ENCODE results near the gene ABCA13.
A peak's percentile ranks its signal among the peaks of the same experiment; 100 is the strongest.

ABCA13 gene

DNA sequence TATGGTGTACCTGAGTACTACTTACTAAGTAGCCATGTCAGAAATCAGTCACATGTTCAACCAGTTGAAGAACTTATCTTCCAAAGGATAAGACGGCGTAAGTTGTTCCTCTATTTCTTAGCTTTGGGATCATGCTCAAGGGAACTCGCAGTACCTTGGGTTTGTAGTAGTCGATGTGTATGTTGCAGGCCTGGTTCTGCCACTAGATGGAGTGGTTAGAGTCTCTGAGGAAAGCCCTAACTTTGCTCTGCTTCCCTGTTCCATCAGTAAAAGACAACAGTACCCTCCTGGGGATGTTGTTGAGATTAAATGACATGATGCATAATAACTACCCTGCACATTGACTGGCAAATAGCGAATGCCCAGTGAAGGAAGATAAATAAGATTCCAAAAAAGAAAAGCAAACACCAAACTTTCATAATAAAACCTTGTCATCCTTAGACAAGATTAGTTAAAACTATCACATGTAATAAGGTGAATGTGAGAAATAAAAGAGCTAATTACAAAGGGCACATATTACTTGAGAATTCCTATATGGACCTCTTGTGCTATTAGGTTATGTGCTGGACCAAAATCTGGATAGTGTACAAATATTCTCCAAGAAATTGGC, 165.9 kb downstream of the ABCA13 start:
- H3K9me3 Mint-ChIP-seq: no peaks in the 10 kb centered on the region
- H3K4me3 Mint-ChIP-seq: no peak overlapping the region
- no peak for DNase-seq
- no peaks in the 10 kb centered on the region for H3K27me3 Mint-ChIP-seq
- no peaks in the 10 kb centered on the region for H3K4me1 Mint-ChIP-seq
- ATAC-seq: no peak
- H3K27ac Mint-ChIP-seq: no peak overlapping the region

DNA sequence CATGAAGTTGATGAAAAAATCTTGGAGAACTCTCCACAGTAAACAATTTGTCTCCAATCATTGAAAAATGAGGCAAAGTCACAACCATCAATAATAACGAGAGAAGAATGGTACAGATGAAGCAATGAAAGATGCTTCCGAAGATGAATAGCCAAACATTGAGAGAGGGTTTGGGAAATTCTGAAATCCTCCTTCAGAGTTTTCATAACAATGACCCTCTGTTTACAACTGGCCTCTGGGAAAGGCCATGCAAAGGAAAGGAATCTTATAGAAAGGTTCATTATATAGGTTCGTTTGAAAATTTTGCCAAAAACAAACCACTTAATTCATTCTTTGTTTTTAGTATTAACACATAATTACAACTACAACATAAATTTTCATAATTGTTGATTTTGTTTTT, 166.5 kb downstream of the ABCA13 start:
- Mint-ChIP-seq H3K9me3 (no peaks in the 10 kb centered on the region), H3K4me1 (no peaks in the 10 kb centered on the region), H3K27me3 (peaks cover 6% of the 10 kb centered on the region), H3K27ac (no peak overlapping the region), H3K4me3 (no peak overlapping the region)
- no peak for DNase-seq
- ATAC-seq: no peak

DNA sequence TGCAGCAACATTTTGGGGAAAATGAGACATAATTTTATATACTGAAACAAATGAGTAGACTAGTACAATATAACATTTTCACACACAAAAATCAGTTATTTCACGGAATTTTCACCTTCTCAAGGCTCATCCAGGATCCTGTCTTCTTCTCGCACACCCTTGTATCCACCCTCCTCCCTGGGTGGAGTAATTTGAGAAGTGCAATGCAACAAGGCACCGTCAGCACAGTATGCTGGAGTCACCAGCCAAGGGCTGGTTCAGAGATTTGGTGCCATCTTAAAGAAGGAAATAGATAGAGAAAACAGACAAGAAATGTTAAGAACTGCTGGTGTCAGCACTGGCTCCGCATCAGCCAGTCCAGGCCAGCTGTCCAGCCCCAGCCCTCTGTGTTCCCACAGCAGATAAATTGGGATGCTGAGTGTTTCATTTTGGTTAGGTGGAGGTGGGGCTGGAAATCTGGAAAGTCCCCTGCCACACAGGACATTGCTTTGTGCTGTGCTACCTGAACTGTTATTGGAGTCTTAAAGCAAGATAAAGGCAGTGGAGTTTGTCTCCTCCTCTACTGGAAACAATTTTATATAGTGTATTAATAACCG, 176.1 kb downstream of the ABCA13 start:
- Mint-ChIP-seq H3K27ac (no peak overlapping the region), H3K4me1 (no peaks in the 10 kb centered on the region), H3K9me3 (no peaks in the 10 kb centered on the region), H3K4me3 (no peak overlapping the region), H3K27me3 (peaks cover 6% of the 10 kb centered on the region)
- DNase-seq: no peak
- ATAC-seq: no peak

DNA sequence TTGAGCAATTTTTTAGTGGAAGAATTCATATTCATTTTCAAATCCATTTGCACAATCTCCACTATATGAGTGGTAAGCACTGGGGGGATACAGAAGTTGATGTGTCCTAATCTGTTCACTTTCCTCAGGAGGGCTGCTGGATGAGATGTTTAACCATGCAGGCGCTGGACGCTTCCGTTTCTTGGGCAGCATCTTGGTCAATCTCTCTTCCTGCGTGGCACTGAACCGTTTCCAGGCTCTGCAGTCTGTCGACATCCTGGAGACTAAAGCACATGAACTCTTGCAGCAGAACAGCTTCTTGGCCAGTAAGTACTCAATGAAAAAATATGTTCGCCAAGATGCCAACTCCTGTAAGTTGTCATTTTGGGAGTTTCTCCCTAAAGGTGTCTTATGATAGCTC, 179.3 kb downstream of the ABCA13 start:
- DNase-seq (no peak), ATAC-seq (no peak)
- no peaks in the 10 kb centered on the region for H3K9me3 Mint-ChIP-seq
- no peaks in the 10 kb centered on the region for H3K4me1 Mint-ChIP-seq
- H3K27me3 Mint-ChIP-seq: no peaks in the 10 kb centered on the region
- no peak overlapping the region for H3K4me3 Mint-ChIP-seq
- no peak overlapping the region for H3K27ac Mint-ChIP-seq

DNA sequence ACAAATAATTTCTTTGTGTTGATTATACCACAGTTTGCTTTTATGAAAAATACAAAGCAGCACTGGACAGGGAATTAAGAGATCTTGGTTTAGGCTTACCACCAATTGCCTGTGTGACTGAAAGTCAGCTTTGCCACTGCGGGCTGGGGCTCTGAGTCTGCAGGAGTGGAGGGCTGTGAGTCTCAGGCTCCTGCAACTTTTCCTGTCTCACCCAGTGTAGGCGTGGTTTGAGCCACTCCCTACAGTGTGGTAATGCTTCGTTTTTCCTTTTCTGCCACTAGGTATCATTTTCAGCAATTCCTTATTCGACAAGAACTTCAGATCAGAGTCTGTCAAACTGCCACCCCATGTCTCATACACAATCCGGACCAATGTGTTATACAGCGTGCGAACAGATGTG, 180.6 kb downstream of the ABCA13 start:
- H3K4me1 Mint-ChIP-seq: no peaks in the 10 kb centered on the region
- no peaks in the 10 kb centered on the region for H3K9me3 Mint-ChIP-seq
- ATAC-seq: no peak
- H3K4me3 Mint-ChIP-seq: no peak overlapping the region
- H3K27ac Mint-ChIP-seq: no peak overlapping the region
- no peak for DNase-seq
- H3K27me3 Mint-ChIP-seq: no peaks in the 10 kb centered on the region

DNA sequence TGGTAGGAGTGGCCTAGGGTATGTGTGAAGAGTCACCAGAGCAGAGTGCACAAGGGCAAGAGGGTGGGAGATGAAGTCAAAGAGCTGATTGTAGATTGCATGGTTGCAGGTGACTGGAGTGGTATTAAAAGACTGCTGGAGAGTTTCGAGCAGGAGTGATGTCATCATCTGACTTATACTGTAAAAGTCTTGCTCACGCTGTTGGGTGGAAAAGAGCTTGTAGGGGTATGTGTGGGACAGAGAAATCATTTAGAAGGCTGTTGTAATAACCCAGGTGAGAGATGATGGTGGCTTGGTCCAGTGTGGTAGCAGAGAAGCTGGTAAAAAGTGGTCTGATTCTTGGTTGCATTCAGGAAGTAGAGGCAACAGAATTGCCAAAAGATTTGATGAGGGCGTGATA, 184.1 kb downstream of the ABCA13 start:
- Mint-ChIP-seq H3K27me3 (no peaks in the 10 kb centered on the region), H3K27ac (no peak overlapping the region), H3K4me3 (no peak overlapping the region), H3K4me1 (no peaks in the 10 kb centered on the region), H3K9me3 (no peaks in the 10 kb centered on the region)
- DNase-seq (no peak), ATAC-seq (no peak)

DNA sequence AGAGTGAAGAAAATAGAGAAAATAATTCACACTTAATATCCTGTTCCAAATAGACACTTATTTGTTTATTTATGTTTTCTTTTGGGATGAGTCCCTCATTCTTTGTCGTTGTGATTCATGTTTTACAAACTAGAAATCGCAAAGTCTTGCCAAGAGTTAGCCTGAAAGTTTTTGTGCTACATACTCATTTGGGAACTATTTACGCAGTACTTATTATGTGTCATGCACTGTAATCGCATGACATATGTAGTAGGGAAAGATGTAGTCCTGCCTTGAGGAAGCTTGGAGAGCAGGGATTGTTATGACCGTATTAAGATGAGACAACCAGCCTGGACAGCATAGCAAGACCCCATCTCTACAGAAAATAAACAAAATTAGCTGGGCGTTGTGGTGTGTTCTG, 189.3 kb downstream of the ABCA13 start:
- Mint-ChIP-seq H3K27me3 (no peaks in the 10 kb centered on the region), H3K9me3 (no peaks in the 10 kb centered on the region), H3K27ac (no peak overlapping the region), H3K4me3 (no peak overlapping the region), H3K4me1 (no peaks in the 10 kb centered on the region)
- no peak for DNase-seq
- ATAC-seq: no peak

DNA sequence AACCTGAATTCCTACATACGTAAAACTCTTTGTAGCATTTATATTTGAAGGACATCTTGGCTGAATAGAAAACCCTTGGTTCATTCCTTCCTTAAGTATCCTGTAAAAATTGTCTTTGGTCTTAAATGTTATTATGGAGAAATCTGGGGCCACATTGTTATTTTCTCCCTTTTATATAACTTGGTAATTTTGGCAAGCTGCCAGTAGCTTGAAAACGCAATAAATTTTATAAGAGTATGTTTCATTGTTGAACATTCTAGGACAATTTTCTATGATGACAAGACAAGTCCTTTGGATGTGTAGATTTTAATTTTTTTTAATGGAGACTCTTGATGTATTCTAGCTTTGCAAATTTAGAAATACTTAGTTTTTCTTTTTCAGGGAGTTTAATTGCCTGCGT, 191.9 kb downstream of the ABCA13 start:
- no peak overlapping the region for H3K27ac Mint-ChIP-seq

DNA sequence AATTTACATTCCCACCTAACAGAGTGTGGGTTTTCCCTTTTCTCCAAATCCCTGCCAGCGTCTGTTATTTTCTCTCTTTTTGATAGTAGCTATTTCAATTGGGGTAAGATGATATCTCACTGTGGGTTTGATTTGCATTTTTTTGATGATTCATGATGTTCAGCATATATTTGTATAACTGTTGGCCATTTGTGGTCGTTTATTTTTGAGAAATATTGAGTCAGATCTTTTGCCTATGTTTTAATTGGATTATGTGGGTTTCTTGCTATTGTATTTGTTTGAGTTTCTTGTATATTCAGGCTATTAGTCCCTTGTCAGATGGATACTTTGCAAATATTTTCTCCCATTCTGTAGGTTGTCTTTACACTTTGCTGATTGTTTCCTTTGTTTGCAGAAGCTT, 193.8 kb downstream of the ABCA13 start:
- H3K4me3 Mint-ChIP-seq: no peak overlapping the region
- DNase-seq (no peak), ATAC-seq (no peak)
- no peak overlapping the region for H3K27ac Mint-ChIP-seq
- no peaks in the 10 kb centered on the region for H3K27me3 Mint-ChIP-seq
- no peaks in the 10 kb centered on the region for H3K4me1 Mint-ChIP-seq
- peaks cover 0 to 11% of the 10 kb centered on the region in 2 donors for H3K9me3 Mint-ChIP-seq

More for the DNA sequence above, 191.9 kb downstream of the ABCA13 start:
- H3K4me1 Mint-ChIP-seq: no peaks in the 10 kb centered on the region
- DNase-seq (no peak), ATAC-seq (no peak)
- no peak overlapping the region for H3K4me3 Mint-ChIP-seq
- no peaks in the 10 kb centered on the region for H3K27me3 Mint-ChIP-seq
- H3K9me3 Mint-ChIP-seq: no peaks in the 10 kb centered on the region

DNA sequence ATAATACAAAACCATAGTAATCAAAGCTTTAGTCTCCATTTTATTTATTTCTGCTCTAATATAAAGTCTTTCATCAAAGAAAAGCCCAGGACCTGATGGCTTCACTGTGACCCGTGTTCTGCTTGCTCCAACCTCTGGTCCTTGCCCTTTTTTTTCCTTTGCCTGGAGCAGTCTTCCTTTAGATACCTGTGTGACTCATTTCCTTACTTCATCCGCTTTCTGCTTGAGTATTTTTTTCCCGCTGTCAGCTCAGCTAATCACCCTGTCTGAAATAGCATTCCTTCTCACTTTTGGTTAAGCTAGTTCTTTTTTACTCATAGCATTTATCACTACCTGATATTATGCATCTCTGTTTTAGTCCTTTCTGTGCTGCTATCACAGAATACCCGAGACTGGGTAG, 194.8 kb downstream of the ABCA13 start:
- H3K27me3 Mint-ChIP-seq: no peaks in the 10 kb centered on the region
- no peak overlapping the region for H3K27ac Mint-ChIP-seq
- H3K9me3 Mint-ChIP-seq: peaks cover 9 to 11% of the 10 kb centered on the region in 2 donors
- no peak for DNase-seq
- no peak overlapping the region for H3K4me3 Mint-ChIP-seq
- no peaks in the 10 kb centered on the region for H3K4me1 Mint-ChIP-seq
- no peak for ATAC-seq

DNA sequence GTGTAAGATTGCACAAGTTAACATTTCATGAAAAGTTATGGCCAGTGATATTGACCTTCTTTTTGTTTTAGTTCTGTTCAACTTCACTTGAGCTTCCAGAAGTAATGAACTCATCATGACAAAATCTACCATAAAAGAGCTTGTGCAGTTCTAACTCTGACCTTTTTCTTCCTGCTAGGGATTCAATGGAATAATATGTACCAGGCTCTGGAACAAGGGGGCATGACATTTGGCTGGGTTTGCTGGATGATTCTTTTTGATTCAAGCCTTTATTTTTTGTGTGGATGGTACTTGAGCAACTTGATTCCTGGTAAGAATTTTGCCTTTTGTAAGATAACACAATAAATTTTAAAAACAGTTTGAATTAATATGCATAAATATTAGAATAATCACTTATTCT, 205.0 kb downstream of the ABCA13 start:
- H3K27ac Mint-ChIP-seq: no peak overlapping the region
- peaks cover 5 to 13% of the 10 kb centered on the region in 2 donors for H3K9me3 Mint-ChIP-seq
- DNase-seq (no peak), ATAC-seq (no peak)
- no peak overlapping the region for H3K4me3 Mint-ChIP-seq
- no peaks in the 10 kb centered on the region for H3K4me1 Mint-ChIP-seq
- H3K27me3 Mint-ChIP-seq: no peaks in the 10 kb centered on the region

DNA sequence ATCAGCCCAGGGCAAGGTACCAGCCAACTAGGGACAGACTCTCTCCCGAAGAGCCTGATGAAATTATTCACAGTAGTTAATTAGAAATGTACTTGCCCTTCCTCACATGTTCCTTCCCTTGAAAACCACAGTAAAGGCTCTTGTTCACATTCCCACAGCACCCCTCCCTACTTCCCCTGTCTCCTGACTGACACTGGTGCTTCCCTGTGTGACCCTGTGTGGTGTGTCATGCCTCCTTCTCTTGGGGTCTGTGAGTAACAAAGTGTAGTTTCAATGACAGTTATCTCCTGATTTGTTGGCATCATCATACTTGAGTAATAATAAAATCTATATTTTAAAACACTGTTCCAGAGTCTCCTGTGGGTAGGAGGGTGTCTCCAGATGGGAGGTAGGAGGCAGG, 209.7 kb downstream of the ABCA13 start:
- no peak for DNase-seq
- ATAC-seq: no peak
- Mint-ChIP-seq H3K27me3 (no peaks in the 10 kb centered on the region), H3K27ac (peak overlapping the region in 1 of 2 donors; percentile 1), H3K4me1 (no peaks in the 10 kb centered on the region), H3K9me3 (no peaks in the 10 kb centered on the region), H3K4me3 (no peak overlapping the region)

DNA sequence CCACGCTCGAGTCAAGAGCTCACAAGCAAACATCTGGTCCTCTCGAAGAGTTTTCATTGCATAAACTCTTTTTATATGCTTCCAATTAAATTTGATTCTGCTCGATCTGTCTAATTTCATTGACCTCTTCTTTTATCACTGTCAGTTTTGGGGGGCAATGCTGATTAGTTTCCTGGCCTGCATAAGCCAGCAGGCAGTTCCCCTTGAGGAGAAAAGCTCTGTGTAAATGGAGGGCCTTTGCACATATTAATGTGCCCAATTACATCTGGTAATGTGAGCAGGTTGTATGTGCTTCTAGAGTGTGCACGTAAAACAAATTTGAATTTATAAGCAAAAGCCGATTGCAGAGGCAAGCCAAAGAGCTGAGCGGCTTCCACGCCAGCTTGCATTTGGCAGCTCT, 210.3 kb downstream of the ABCA13 start:
- H3K4me3 Mint-ChIP-seq: no peak overlapping the region
- no peaks in the 10 kb centered on the region for H3K27me3 Mint-ChIP-seq
- no peaks in the 10 kb centered on the region for H3K4me1 Mint-ChIP-seq
- ATAC-seq (no peak), DNase-seq (no peak)
- H3K9me3 Mint-ChIP-seq: no peaks in the 10 kb centered on the region
- no peak overlapping the region for H3K27ac Mint-ChIP-seq

DNA sequence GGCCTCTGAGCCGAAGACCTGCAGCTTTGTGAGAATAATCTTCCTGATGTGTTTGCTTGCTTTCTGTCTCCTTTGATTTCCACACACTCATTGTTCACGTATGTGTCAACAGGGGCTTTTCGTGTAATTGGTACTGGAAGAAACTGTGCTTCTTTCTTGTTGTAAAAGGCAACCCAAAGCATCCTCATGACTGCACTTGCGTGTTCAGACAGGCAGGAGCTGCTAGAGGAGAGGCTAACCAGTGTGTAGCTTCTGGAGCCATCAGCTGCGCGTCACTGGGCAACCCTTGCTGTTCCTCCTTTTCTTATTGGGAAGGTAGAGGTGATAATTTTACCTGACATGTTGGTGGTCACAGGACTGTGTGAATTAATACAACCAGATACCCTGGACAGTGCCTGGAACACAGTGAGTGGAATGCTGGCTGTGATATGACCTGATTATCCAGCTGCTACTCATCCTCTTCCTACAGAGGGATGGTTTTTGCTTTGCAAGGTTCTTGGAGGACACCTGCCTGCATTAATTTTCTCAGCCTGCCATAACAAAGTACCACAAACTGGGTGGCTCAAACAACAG, 213.0 kb downstream of the ABCA13 start:
- Mint-ChIP-seq H3K4me3 (no peak overlapping the region), H3K27ac (no peak overlapping the region)
- no peak for DNase-seq

DNA sequence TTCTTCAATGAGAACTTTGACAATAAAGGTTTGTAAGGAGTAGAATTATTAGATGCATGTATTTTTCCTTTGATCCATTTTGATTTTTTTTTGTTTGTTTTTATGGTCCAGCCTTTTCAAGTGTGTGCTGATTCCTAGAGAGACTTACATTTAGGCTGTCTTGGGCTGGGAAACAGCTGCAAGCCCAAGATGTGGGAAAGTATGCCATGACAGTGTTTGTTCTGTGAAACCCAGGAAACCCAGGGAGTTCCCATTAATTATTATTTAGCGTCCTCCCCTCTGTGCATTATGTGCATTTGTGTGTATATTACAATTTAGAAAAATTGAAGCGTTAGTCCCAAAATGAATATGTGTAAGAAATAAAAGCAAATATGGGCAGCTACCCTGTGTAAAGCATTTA, 216.7 kb downstream of the ABCA13 start:
- Mint-ChIP-seq H3K27me3 (no peaks in the 10 kb centered on the region), H3K9me3 (peaks cover 0 to 4% of the 10 kb centered on the region in 2 donors), H3K4me1 (peaks cover 4% of the 10 kb centered on the region), H3K27ac (no peak overlapping the region), H3K4me3 (no peak overlapping the region)
- ATAC-seq (no peak), DNase-seq (no peak)

More for the DNA sequence above, 213.0 kb downstream of the ABCA13 start:
- H3K9me3 Mint-ChIP-seq: no peaks in the 10 kb centered on the region
- H3K27me3 Mint-ChIP-seq: no peaks in the 10 kb centered on the region
- no peaks in the 10 kb centered on the region for H3K4me1 Mint-ChIP-seq
- ATAC-seq: peak; percentile 35

DNA sequence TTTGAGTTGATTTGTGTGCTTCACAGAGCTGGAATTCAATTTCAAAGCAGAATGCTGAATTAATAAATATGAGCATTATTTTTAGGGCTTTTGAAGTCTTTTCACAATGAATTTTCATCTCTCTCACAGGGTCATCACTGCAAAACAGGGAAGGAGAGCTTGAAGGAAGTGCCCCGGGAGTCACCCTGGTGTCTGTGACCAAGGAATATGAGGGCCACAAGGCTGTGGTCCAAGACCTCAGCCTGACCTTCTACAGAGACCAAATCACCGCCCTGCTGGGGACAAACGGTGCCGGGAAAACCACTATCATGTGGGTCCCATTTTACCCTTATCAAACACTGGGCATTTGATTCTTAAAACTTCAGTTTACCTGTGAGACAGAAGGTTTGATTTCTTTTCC, 217.7 kb downstream of the ABCA13 start:
- Mint-ChIP-seq H3K27me3 (no peaks in the 10 kb centered on the region), H3K9me3 (peaks cover 0 to 6% of the 10 kb centered on the region in 2 donors), H3K4me3 (no peak overlapping the region), H3K27ac (peak overlapping the region in 1 of 2 donors; percentile 18), H3K4me1 (peaks cover 4% of the 10 kb centered on the region)
- ATAC-seq (no peak), DNase-seq (no peak)

DNA sequence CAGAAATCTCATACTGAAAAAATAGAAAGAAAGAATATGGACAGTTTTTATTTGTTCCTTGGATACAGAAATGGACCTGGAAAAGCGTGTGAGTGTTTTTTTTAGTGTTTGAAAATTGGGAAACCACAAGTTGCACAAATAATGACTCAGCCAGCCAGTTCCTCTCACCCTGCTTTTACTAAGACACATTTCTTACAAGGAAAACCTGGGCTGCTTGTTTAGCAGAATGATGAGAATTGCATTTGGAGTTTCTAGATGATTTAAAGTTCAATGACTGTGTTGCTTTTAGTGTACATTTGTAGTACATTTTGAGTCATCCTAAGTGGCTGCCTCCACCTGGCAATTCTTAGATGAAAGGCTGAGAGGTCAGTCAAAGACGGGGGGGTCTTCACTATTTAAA, 218.7 kb downstream of the ABCA13 start:
- DNase-seq (no peak), ATAC-seq (no peak)
- Mint-ChIP-seq H3K9me3 (peaks cover 0 to 6% of the 10 kb centered on the region in 2 donors), H3K4me1 (peaks cover 4% of the 10 kb centered on the region), H3K27me3 (no peaks in the 10 kb centered on the region), H3K27ac (no peak overlapping the region), H3K4me3 (no peak overlapping the region)
